Gastrocnemius medialis (tissue), 4 donors: Measurements from ENCODE around the gene TMEM121. TPM values are rescaled to one million over a fixed set of nuclear protein-coding genes. Genes with fewer than 3 reads are reported as not detected.

Experiments used
- ATAC-seq, 2 donors: fragments of 150-250 bp; one replicate each; pipeline ENCODE4 v1.9.1; 2016
- DNase-seq, 2 donors: peaks; one replicate each; pipeline ENCODE4 v3.0.0-alpha.2; 2019
- H3K27ac ChIP-seq, 4 donors: fragments of 200-600 bp; sonication (generic); 1 replicate in 1 of 4; 2 replicates in 3 of 4; pipeline ENCODE4 v1.5.1; 2016 to 2018; ENCODE audit warnings: mild to moderate bottlenecking in 2 of 4, moderate library complexity in 1 of 4
- H3K27me3 ChIP-seq, 3 donors: fragments of 200-600 bp; sonication (generic) in 2 of 3; 1 replicate in 1 of 3; 2 replicates in 2 of 3; pipeline versions ENCODE4 v1.5.1 to v1.6.0; 2016 to 2019; ENCODE audit warnings: mild to moderate bottlenecking in 1 of 3, moderate library complexity in 1 of 3
- H3K36me3 ChIP-seq, 2 donors: fragments of 200-600 bp; sonication (generic) in 1 of 2; one replicate each; pipeline ENCODE4 v1.5.1; 2017 to 2018
- H3K4me1 ChIP-seq, 2 donors: fragments of 200-600 bp; sonication (generic) in 1 of 2; one replicate each; pipeline ENCODE4 v1.5.1; 2016 to 2017; ENCODE audit warnings: mild to moderate bottlenecking in 2 of 2
- H3K4me3 ChIP-seq, 4 donors: fragments of 200-600 bp; sonication (generic) in 3 of 4; 1 replicate in 1 of 4; 2 replicates in 3 of 4; pipeline ENCODE4 v1.5.1; 2016 to 2019; ENCODE audit warnings: mild to moderate bottlenecking in 2 of 4
- H3K9me3 ChIP-seq, 3 donors: fragments of 200-600 bp; sonication (generic) in 2 of 3; 1 replicate in 1 of 3; 2 replicates in 2 of 3; pipeline ENCODE4 v1.5.1; 2016 to 2019
- CTCF ChIP-seq, 5 experiments: fragments of 450-650 bp in 3 of 5; fragments of 200-600 bp in 2 of 5; sonication (generic) in 2 of 5; IDR thresholded peaks in 4 of 5; conservative IDR thresholded peaks in 1 of 5; 1 replicate in 4 of 5; 2 replicates in 1 of 5; pipeline ENCODE4 v1.5.1; 2016 to 2019; ENCODE audit warnings: antibody characterized with exemption in 5 of 5, mild to moderate bottlenecking in 3 of 5, moderate library complexity in 3 of 5
- POLR2A ChIP-seq, 2 donors: fragments of 450-650 bp; IDR thresholded peaks; one replicate each; pipeline ENCODE4 v1.6.1; 2017; ENCODE audit warnings: antibody characterized with exemption in 2 of 2, mild to moderate bottlenecking in 2 of 2, moderate library complexity in 2 of 2
- in situ Hi-C, 4 donors: fragments of 200-750 bp; cut with MboI; loops; one replicate each; pipeline versions ENCODE4 v1.15.0 to v1.8.0; 2017; ENCODE audit warnings: low sequenced_read_pairs in 4 of 4
- intact Hi-C: fragments of 100-400 bp; cut with DNase I; formaldehyde crosslinking; loops from one replicate; pipeline ENCODE4 v1.15.1; 2023; ENCODE audit warnings: low total_unique reads
- total RNA-seq, 4 donors: library from RNA; depleted of rRNA; stranded (reverse); fragments of >200 nt; gene quantifications; one replicate each; pipeline versions ENCODE4 v1.1.0 to v1.2.3, GENCODE V29; 2016

Gene TMEM121
- total RNA-seq, 4 donors from 2014 or later: 1.1 to 1.2 TPM; not detected in 2

GRCh38 chr14:105486974-105487448 lies 39.4 kb upstream of the TMEM121 start:
- intact Hi-C loops: no loop called here
- Histone ChIP-seq H3K27ac (peak overlapping the region; percentile 69 to 81 (median 76)), H3K4me3 (peak overlapping the region; percentile 46 to 50 (median 48)), H3K9me3 (no peaks in the 10 kb centered on the region), H3K4me1 (peaks cover 32 to 51% of the 10 kb centered on the region in 2 donors), H3K27me3 (peaks cover 5 to 15% (median 7%) of the 10 kb centered on the region in 3 donors), H3K36me3 (no peaks in the 10 kb centered on the region)
- no peak for ATAC-seq
- TF ChIP-seq POLR2A (IDR thresholded peaks at IDR 0.05) (peak; percentile 16 to 19), CTCF (IDR thresholded peaks at IDR 0.05 in 4 of 5, conservative IDR thresholded peaks at IDR 0.05 in 1 of 5) (no peak)
- in situ Hi-C loops: loop anchor here in 1 of 4 donors (25.0 kb wide), 1 partner anchor 125 kb away; no protein-coding TSS in a partner anchor
- DNase-seq: peak in 1 of 2 donors; percentile 57

- intact Hi-C loops (no loop called here), in situ Hi-C loops (loop anchor here in 1 of 4 donors (25.0 kb wide), 1 partner anchor 125 kb away; no protein-coding TSS in a partner anchor)
- Histone ChIP-seq H3K4me1 (peaks cover 31 to 45% of the 10 kb centered on the region in 2 donors), H3K27ac (peak overlapping the region; percentile 69 to 81 (median 76)), H3K36me3 (no peaks in the 10 kb centered on the region), H3K9me3 (no peaks in the 10 kb centered on the region), H3K27me3 (peaks cover 2 to 15% (median 5%) of the 10 kb centered on the region in 3 donors), H3K4me3 (peak overlapping the region; percentile 46 to 50 (median 48))
- DNase-seq (no peak), ATAC-seq (no peak)
- TF ChIP-seq CTCF (IDR thresholded peaks at IDR 0.05 in 4 of 5, conservative IDR thresholded peaks at IDR 0.05 in 1 of 5) (no peak), POLR2A (IDR thresholded peaks at IDR 0.05) (no peak)
These were observed 38.9 kb upstream of the TMEM121 start for GRCh38 chr14:105487449-105487985.

DNA sequence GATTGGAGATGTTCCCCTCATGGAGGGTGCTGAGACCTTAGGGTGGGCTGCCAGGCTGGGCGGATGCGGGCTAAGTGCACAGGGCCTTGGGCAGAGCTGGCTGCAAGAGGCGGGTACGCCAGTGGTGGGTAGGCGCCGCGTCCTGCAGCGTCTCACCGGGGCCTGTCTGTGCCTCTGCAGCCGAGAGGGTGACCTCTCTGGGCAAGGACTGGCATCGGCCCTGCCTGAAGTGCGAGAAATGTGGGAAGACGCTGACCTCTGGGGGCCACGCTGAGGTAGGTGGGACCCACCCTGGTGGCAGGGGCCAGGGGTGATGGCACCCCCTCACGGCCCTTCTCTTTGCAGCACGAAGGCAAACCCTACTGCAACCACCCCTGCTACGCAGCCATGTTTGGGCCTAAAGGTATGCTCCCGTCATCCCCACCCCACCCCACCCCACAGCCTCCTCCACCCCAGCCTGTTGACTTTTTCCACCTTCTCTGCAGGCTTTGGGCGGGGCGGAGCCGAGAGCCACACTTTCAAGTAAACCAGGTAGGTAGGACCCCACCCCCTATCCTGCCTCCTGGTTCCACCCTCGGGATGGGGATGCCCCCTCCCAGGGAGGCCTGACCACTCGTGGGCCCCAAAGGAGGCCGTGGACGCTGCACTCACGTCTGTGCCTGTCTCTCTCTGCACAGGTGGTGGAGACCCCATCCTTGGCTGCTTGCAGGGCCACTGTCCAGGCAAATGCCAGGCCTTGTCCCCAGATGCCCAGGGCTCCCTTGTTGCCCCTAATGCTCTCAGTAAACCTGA lies 38.2 kb upstream of the TMEM121 start:
- DNase-seq: no peak
- peaks cover 24 to 39% of the 10 kb centered on the region in 2 donors for H3K4me1 ChIP-seq
- no peaks in the 10 kb centered on the region for H3K36me3 ChIP-seq
- TF ChIP-seq CTCF (IDR thresholded peaks at IDR 0.05 in 4 of 5, conservative IDR thresholded peaks at IDR 0.05 in 1 of 5): no peak
- no peak for TF ChIP-seq POLR2A (IDR thresholded peaks at IDR 0.05)
- H3K4me3 ChIP-seq: peak overlapping the region; percentile 46 to 50 (median 48)
- no peak for ATAC-seq
- intact Hi-C loops: no loop called here
- H3K27ac ChIP-seq: peak overlapping the region; percentile 69 to 81 (median 76)
- no peaks in the 10 kb centered on the region for H3K9me3 ChIP-seq
- H3K27me3 ChIP-seq: peaks cover 0 to 15% (median 5%) of the 10 kb centered on the region in 3 donors
- in situ Hi-C loops: loop anchor here in 1 of 4 donors (25.0 kb wide), 1 partner anchor 126 kb away; no protein-coding TSS in a partner anchor

- no peak for ATAC-seq
- H3K4me1 ChIP-seq: peaks cover 23 to 31% of the 10 kb centered on the region in 2 donors
- H3K4me3 ChIP-seq: peak overlapping the region in 2 of 4 donors; percentile 67 to 72
- in situ Hi-C loops: loop anchor here in 1 of 4 donors (25.0 kb wide), 1 partner anchor 127 kb away; no protein-coding TSS in a partner anchor
- intact Hi-C loops: no loop called here
- peaks cover 0 to 15% (median 5%) of the 10 kb centered on the region in 3 donors for H3K27me3 ChIP-seq
- H3K27ac ChIP-seq: peak overlapping the region; percentile 81 to 93 (median 86)
- TF ChIP-seq CTCF (IDR thresholded peaks at IDR 0.05 in 4 of 5, conservative IDR thresholded peaks at IDR 0.05 in 1 of 5) (no peak), POLR2A (IDR thresholded peaks at IDR 0.05) (no peak)
- no peak for DNase-seq
- no peaks in the 10 kb centered on the region for H3K9me3 ChIP-seq
- no peaks in the 10 kb centered on the region for H3K36me3 ChIP-seq
These were observed 37.4 kb upstream of the TMEM121 start for GRCh38 chr14:105488781-105489541.
